ENCODE results near the gene OPN4.

Gene OPN4

GRCh38 chr10:86689146-86689545 lies 34.8 kb downstream of the OPN4 start:
- Histone ChIP-seq H3K9me3 (ENCODE audit: control insufficient read depth, low read length) (no peaks in the 10 kb centered on the region), H3K9ac (ENCODE audit: low read length) (no peak overlapping the region), H3K4me3 (ENCODE audit: low read length) (no peak overlapping the region), H3K27me3 (ENCODE audit: control insufficient read depth, insufficient read depth, low read length) (peaks cover under 1% of the 10 kb centered on the region), H3K36me3 (ENCODE audit: control insufficient read depth, insufficient read depth, low read length) (no peaks in the 10 kb centered on the region), H3K4me1 (ENCODE audit: control insufficient read depth, insufficient read depth, low read length) (no peaks in the 10 kb centered on the region)

- no peak overlapping the region for H3K4me3 ChIP-seq (ENCODE audit: low read length)
- no peaks in the 10 kb centered on the region for H3K4me1 ChIP-seq (ENCODE audit: control insufficient read depth, insufficient read depth, low read length)
- H3K9ac ChIP-seq (ENCODE audit: low read length) = no peak overlapping the region
- no peaks in the 10 kb centered on the region for H3K36me3 ChIP-seq (ENCODE audit: control insufficient read depth, insufficient read depth, low read length)
- H3K9me3 ChIP-seq (ENCODE audit: control insufficient read depth, low read length) = no peaks in the 10 kb centered on the region
- peaks cover 3% of the 10 kb centered on the region for H3K27me3 ChIP-seq (ENCODE audit: control insufficient read depth, insufficient read depth, low read length)
Measured at GRCh38 chr10:86690231-86690630, 35.9 kb downstream of the OPN4 start.

GRCh38 chr10:86690657-86691084 lies 36.3 kb downstream of the OPN4 start:
- peaks cover 3% of the 10 kb centered on the region for H3K27me3 ChIP-seq (ENCODE audit: control insufficient read depth, insufficient read depth, low read length)
- no peaks in the 10 kb centered on the region for H3K9me3 ChIP-seq (ENCODE audit: control insufficient read depth, low read length)
- H3K4me1 ChIP-seq (ENCODE audit: control insufficient read depth, insufficient read depth, low read length) = no peaks in the 10 kb centered on the region
- no peaks in the 10 kb centered on the region for H3K36me3 ChIP-seq (ENCODE audit: control insufficient read depth, insufficient read depth, low read length)
- H3K9ac ChIP-seq (ENCODE audit: low read length) = no peak overlapping the region
- H3K4me3 ChIP-seq (ENCODE audit: low read length) = no peak overlapping the region

- H3K27me3 ChIP-seq (ENCODE audit: control insufficient read depth, insufficient read depth, low read length) = peaks cover 8% of the 10 kb centered on the region
- H3K9ac ChIP-seq (ENCODE audit: low read length) = no peak overlapping the region
- no peak overlapping the region for H3K4me3 ChIP-seq (ENCODE audit: low read length)
- H3K36me3 ChIP-seq (ENCODE audit: control insufficient read depth, insufficient read depth, low read length) = no peaks in the 10 kb centered on the region
- no peaks in the 10 kb centered on the region for H3K9me3 ChIP-seq (ENCODE audit: control insufficient read depth, low read length)
- no peaks in the 10 kb centered on the region for H3K4me1 ChIP-seq (ENCODE audit: control insufficient read depth, insufficient read depth, low read length)
Measured at GRCh38 chr10:86691333-86692022, 37.1 kb downstream of the OPN4 start.

GRCh38 chr10:86692023-86692514 lies 37.7 kb downstream of the OPN4 start:
- H3K27me3 ChIP-seq (ENCODE audit: control insufficient read depth, insufficient read depth, low read length) = peaks cover 11% of the 10 kb centered on the region
- H3K4me1 ChIP-seq (ENCODE audit: control insufficient read depth, insufficient read depth, low read length) = no peaks in the 10 kb centered on the region
- H3K36me3 ChIP-seq (ENCODE audit: control insufficient read depth, insufficient read depth, low read length) = no peaks in the 10 kb centered on the region
- H3K9ac ChIP-seq (ENCODE audit: low read length) = no peak overlapping the region
- H3K9me3 ChIP-seq (ENCODE audit: control insufficient read depth, low read length) = no peaks in the 10 kb centered on the region
- no peak overlapping the region for H3K4me3 ChIP-seq (ENCODE audit: low read length)

- Histone ChIP-seq H3K9ac (ENCODE audit: low read length) (no peak overlapping the region), H3K36me3 (ENCODE audit: control insufficient read depth, insufficient read depth, low read length) (no peaks in the 10 kb centered on the region), H3K4me3 (ENCODE audit: low read length) (no peak overlapping the region), H3K4me1 (ENCODE audit: control insufficient read depth, insufficient read depth, low read length) (no peaks in the 10 kb centered on the region), H3K27me3 (ENCODE audit: control insufficient read depth, insufficient read depth, low read length) (peaks cover 11% of the 10 kb centered on the region), H3K9me3 (ENCODE audit: control insufficient read depth, low read length) (no peaks in the 10 kb centered on the region)
Measured at GRCh38 chr10:86692664-86693063, 38.3 kb downstream of the OPN4 start.

GRCh38 chr10:86693275-86693674 lies 38.9 kb downstream of the OPN4 start:
- Histone ChIP-seq H3K27me3 (ENCODE audit: control insufficient read depth, insufficient read depth, low read length) (peaks cover 11% of the 10 kb centered on the region), H3K9ac (ENCODE audit: low read length) (no peak overlapping the region), H3K9me3 (ENCODE audit: control insufficient read depth, low read length) (no peaks in the 10 kb centered on the region), H3K36me3 (ENCODE audit: control insufficient read depth, insufficient read depth, low read length) (no peaks in the 10 kb centered on the region), H3K4me3 (ENCODE audit: low read length) (no peak overlapping the region), H3K4me1 (ENCODE audit: control insufficient read depth, insufficient read depth, low read length) (no peaks in the 10 kb centered on the region)

- Histone ChIP-seq H3K9me3 (ENCODE audit: control insufficient read depth, low read length) (no peaks in the 10 kb centered on the region), H3K4me3 (ENCODE audit: low read length) (no peak overlapping the region), H3K4me1 (ENCODE audit: control insufficient read depth, insufficient read depth, low read length) (no peaks in the 10 kb centered on the region), H3K36me3 (ENCODE audit: control insufficient read depth, insufficient read depth, low read length) (no peaks in the 10 kb centered on the region), H3K27me3 (ENCODE audit: control insufficient read depth, insufficient read depth, low read length) (peaks cover 11% of the 10 kb centered on the region), H3K9ac (ENCODE audit: low read length) (no peak overlapping the region)
Measured at GRCh38 chr10:86693721-86694369, 39.5 kb downstream of the OPN4 start.

GRCh38 chr10:86698207-86698940 lies 44.0 kb downstream of the OPN4 start:
- H3K36me3 ChIP-seq (ENCODE audit: control insufficient read depth, insufficient read depth, low read length) = no peaks in the 10 kb centered on the region
- H3K4me3 ChIP-seq (ENCODE audit: low read length) = no peak overlapping the region

GRCh38 chr10:86699125-86699524 lies 44.8 kb downstream of the OPN4 start:
- Histone ChIP-seq H3K27me3 (ENCODE audit: control insufficient read depth, insufficient read depth, low read length) (peaks cover 11% of the 10 kb centered on the region), H3K4me3 (ENCODE audit: low read length) (no peak overlapping the region), H3K36me3 (ENCODE audit: control insufficient read depth, insufficient read depth, low read length) (no peaks in the 10 kb centered on the region), H3K9me3 (ENCODE audit: control insufficient read depth, low read length) (no peaks in the 10 kb centered on the region), H3K9ac (ENCODE audit: low read length) (no peak overlapping the region), H3K4me1 (ENCODE audit: control insufficient read depth, insufficient read depth, low read length) (no peaks in the 10 kb centered on the region)

More at GRCh38 chr10:86698207-86698940, 44.0 kb downstream of the OPN4 start:
- Histone ChIP-seq H3K9me3 (ENCODE audit: control insufficient read depth, low read length) (no peaks in the 10 kb centered on the region), H3K27me3 (ENCODE audit: control insufficient read depth, insufficient read depth, low read length) (peaks cover 11% of the 10 kb centered on the region), H3K4me1 (ENCODE audit: control insufficient read depth, insufficient read depth, low read length) (no peaks in the 10 kb centered on the region), H3K9ac (ENCODE audit: low read length) (no peak overlapping the region)

GRCh38 chr10:86699541-86699940 lies 45.2 kb downstream of the OPN4 start:
- Histone ChIP-seq H3K9ac (ENCODE audit: low read length) (no peak overlapping the region), H3K4me3 (ENCODE audit: low read length) (no peak overlapping the region), H3K4me1 (ENCODE audit: control insufficient read depth, insufficient read depth, low read length) (no peaks in the 10 kb centered on the region), H3K27me3 (ENCODE audit: control insufficient read depth, insufficient read depth, low read length) (peaks cover 8% of the 10 kb centered on the region), H3K9me3 (ENCODE audit: control insufficient read depth, low read length) (no peaks in the 10 kb centered on the region), H3K36me3 (ENCODE audit: control insufficient read depth, insufficient read depth, low read length) (no peaks in the 10 kb centered on the region)
